Neutrophil (primary cell): ENCODE data around the gene SLC22A7.

Experiments used
- H3K27ac ChIP-seq: fragments of 200-600 bp; sonication (generic); 2 replicates; pipeline ENCODE4 v1.5.1; 2016; ENCODE audit warnings: mild to moderate bottlenecking, moderate library complexity
- H3K27me3 ChIP-seq: fragments of 200-600 bp; sonication (generic); 2 replicates; pipeline ENCODE4 v1.6.0; 2016; ENCODE audit warnings: mild to moderate bottlenecking
- H3K36me3 ChIP-seq: fragments of 200-600 bp; sonication (generic); 2 replicates; pipeline ENCODE4 v1.5.1; 2017
- H3K4me1 ChIP-seq, 2 experiments: fragments of 200-600 bp in 1 of 2; sonication (generic) in 1 of 2; 1 replicate in 1 of 2; 2 replicates in 1 of 2; pipeline versions ENCODE4 v1.5.1 to v1.6.1; 2013 to 2016; ENCODE audit warnings: low read depth in 1 of 2, low read length in 1 of 2, mild to moderate bottlenecking in 1 of 2, moderate library complexity in 1 of 2; ENCODE audit not compliant: control insufficient read depth in 1 of 2, insufficient read depth in 1 of 2
- H3K4me3 ChIP-seq, 2 experiments: fragments of 200-600 bp in 1 of 2; sonication (generic) in 1 of 2; 1 replicate in 1 of 2; 2 replicates in 1 of 2; pipeline ENCODE4 v1.5.1; 2013 to 2016; ENCODE audit warnings: low read depth in 1 of 2, low read length in 1 of 2, mild to moderate bottlenecking in 1 of 2, moderate library complexity in 1 of 2
- H3K9me3 ChIP-seq: fragments of 200-600 bp; sonication (generic); 2 replicates; pipeline ENCODE4 v1.5.1; 2016
- CTCF ChIP-seq: fragments of 200-600 bp; sonication (generic); IDR thresholded peaks from 2 replicates; pipeline ENCODE4 v1.5.1; 2016; ENCODE audit warnings: antibody characterized with exemption

SLC22A7 gene

GRCh38 chr6:43308101-43308989 lies 10.3 kb downstream of the SLC22A7 start, which contains the start of gene CRIP3:
CRIP3 (minus strand) TSS chr6:43308826; CDS start chr6:43308792, 34 bp downstream.
- Histone ChIP-seq H3K27me3 (no peaks in the 10 kb centered on the region), H3K9me3 (no peaks in the 10 kb centered on the region), H3K4me1 (peaks cover 59 to 60% of the 10 kb centered on the region in 2 experiments), H3K36me3 (no peaks in the 10 kb centered on the region), H3K27ac (peak within 1 kb of the TSS; percentile 55), H3K4me3 (peak within 1 kb of the TSS; percentile 42 to 52)
- peak; percentile 12 for TF ChIP-seq CTCF

GRCh38 chr6:43308990-43309477 lies 11.0 kb downstream of the SLC22A7 start:
- peaks cover 66 to 67% of the 10 kb centered on the region in 2 experiments for H3K4me1 ChIP-seq
- no peaks in the 10 kb centered on the region for H3K36me3 ChIP-seq
- peak overlapping the region; percentile 55 for H3K27ac ChIP-seq
- TF ChIP-seq CTCF, result no peak
- no peaks in the 10 kb centered on the region for H3K27me3 ChIP-seq
- H3K4me3 ChIP-seq, result peak overlapping the region; percentile 42 to 52
- H3K9me3 ChIP-seq, result no peaks in the 10 kb centered on the region

- H3K9me3 ChIP-seq, result no peaks in the 10 kb centered on the region
- no peak for TF ChIP-seq CTCF
- H3K27ac ChIP-seq, result peak overlapping the region; percentile 67
Measured at GRCh38 chr6:43310134-43310533, 12.1 kb downstream of the SLC22A7 start.

GRCh38 chr6:43310624-43311023 lies 12.6 kb downstream of the SLC22A7 start:
- H3K4me1 ChIP-seq, result peaks cover 71 to 78% of the 10 kb centered on the region in 2 experiments
- peak overlapping the region; percentile 67 for H3K27ac ChIP-seq
- H3K27me3 ChIP-seq, result no peaks in the 10 kb centered on the region
- no peaks in the 10 kb centered on the region for H3K36me3 ChIP-seq
- no peak for TF ChIP-seq CTCF
- no peaks in the 10 kb centered on the region for H3K9me3 ChIP-seq
- H3K4me3 ChIP-seq, result peak overlapping the region in 1 of 2 experiments; percentile 35

More at GRCh38 chr6:43310134-43310533, 12.1 kb downstream of the SLC22A7 start:
- Histone ChIP-seq H3K4me3 (peak overlapping the region in 1 of 2 experiments; percentile 35), H3K4me1 (peaks cover 71 to 78% of the 10 kb centered on the region in 2 experiments), H3K36me3 (no peaks in the 10 kb centered on the region), H3K27me3 (no peaks in the 10 kb centered on the region)

- H3K4me3 ChIP-seq, result peak overlapping the region in 1 of 2 experiments; percentile 35
- H3K27ac ChIP-seq, result peak overlapping the region; percentile 67
- no peak for TF ChIP-seq CTCF
- no peaks in the 10 kb centered on the region for H3K36me3 ChIP-seq
- no peaks in the 10 kb centered on the region for H3K27me3 ChIP-seq
- H3K4me1 ChIP-seq, result peaks cover 71 to 78% of the 10 kb centered on the region in 2 experiments
- H3K9me3 ChIP-seq, result no peaks in the 10 kb centered on the region
Measured at GRCh38 chr6:43311666-43312065, 13.6 kb downstream of the SLC22A7 start.
